Neuronal stem cell (in vitro differentiated cells): Measurements from ENCODE around the gene RNF146.
A peak's percentile ranks its signal among the peaks of the same experiment; 100 is the strongest.

Experiments
- DNase-seq: peaks from one replicate; pipeline ENCODE4 v3.0.0-alpha.2; 2013; ENCODE audit warnings: low spot score
- H2AFZ ChIP-seq: one replicate; pipeline ENCODE4 v1.6.1; 2013; ENCODE audit warnings: mild to moderate bottlenecking, low read length, inconsistent platforms
- H2AK5ac ChIP-seq: 2 replicates; pipeline ENCODE4 v1.6.1; 2013; ENCODE audit warnings: low read depth, mild to moderate bottlenecking, inconsistent platforms, low read length, moderate library complexity, mixed read lengths
- H2BK120ac ChIP-seq: 2 replicates; pipeline ENCODE4 v1.6.1; 2013; ENCODE audit warnings: low read depth, mild to moderate bottlenecking, inconsistent platforms, low read length, moderate library complexity, mixed read lengths
- H2BK12ac ChIP-seq: one replicate; pipeline ENCODE4 v1.6.1; 2013; ENCODE audit warnings: low read length, inconsistent platforms
- H2BK15ac ChIP-seq: 2 replicates; pipeline ENCODE4 v1.6.1; 2013; ENCODE audit warnings: mild to moderate bottlenecking, low read length, inconsistent platforms, mixed read lengths
- H2BK5ac ChIP-seq: one replicate; pipeline ENCODE4 v1.6.1; 2013; ENCODE audit warnings: inconsistent platforms, mild to moderate bottlenecking, low read length, moderate library complexity
- H3K14ac ChIP-seq: one replicate; pipeline ENCODE4 v1.6.1; 2013; ENCODE audit warnings: low read length, inconsistent platforms
- H3K18ac ChIP-seq: 2 replicates; pipeline ENCODE4 v1.6.1; 2013; ENCODE audit warnings: low read length, inconsistent platforms
- H3K23ac ChIP-seq: 2 replicates; pipeline ENCODE4 v1.6.1; 2013; ENCODE audit warnings: low read depth, mild to moderate bottlenecking, mixed read lengths, low read length, inconsistent platforms; ENCODE audit not compliant: poor library complexity
- H3K27ac ChIP-seq: replicated peaks from 3 replicates; pipeline ENCODE4 v1.5.1; 2013; ENCODE audit warnings: low read length, inconsistent platforms
- H3K27me3 ChIP-seq, 3 experiments: 2 replicates each; pipeline ENCODE4 v1.6.1; 2013; ENCODE audit warnings: low read length in 3 of 3, mild to moderate bottlenecking in 2 of 3, inconsistent platforms in 1 of 3, low read depth in 1 of 3, mixed read lengths in 1 of 3, moderate library complexity in 1 of 3; ENCODE audit not compliant: control insufficient read depth in 3 of 3, insufficient read depth in 3 of 3
- H3K36me3 ChIP-seq, 2 donors: replicated peaks in 1 of 2; 2 replicates each; pipeline ENCODE4 v1.6.1; 2013; ENCODE audit warnings: low read length in 2 of 2; ENCODE audit not compliant: control insufficient read depth in 2 of 2, insufficient read depth in 2 of 2
- H3K4ac ChIP-seq: 2 replicates; pipeline ENCODE4 v1.6.1; 2013; ENCODE audit warnings: inconsistent platforms, mild to moderate bottlenecking, low read length, moderate library complexity
- H3K4me1 ChIP-seq, 2 donors: 1 replicate in 1 of 2; 2 replicates in 1 of 2; pipeline ENCODE4 v1.6.1; 2013; ENCODE audit warnings: low read length in 2 of 2, low read depth in 1 of 2; ENCODE audit not compliant: control insufficient read depth in 2 of 2, insufficient read depth in 1 of 2
- H3K4me2 ChIP-seq: one replicate; pipeline ENCODE4 v1.6.1; 2013; ENCODE audit warnings: mild to moderate bottlenecking, low read length, inconsistent platforms; ENCODE audit not compliant: insufficient read depth, poor library complexity, severe bottlenecking
- H3K4me3 ChIP-seq, 2 donors: 2 replicates each; pipeline ENCODE4 v1.5.1; 2013; ENCODE audit warnings: low read length in 2 of 2, mild to moderate bottlenecking in 2 of 2, inconsistent platforms in 1 of 2, moderate library complexity in 1 of 2
- H3K79me1 ChIP-seq: one replicate; pipeline ENCODE4 v1.6.1; 2013; ENCODE audit warnings: low read depth, mild to moderate bottlenecking, inconsistent platforms, low read length, moderate library complexity
- H3K9ac ChIP-seq: one replicate; pipeline ENCODE4 v1.6.1; 2013; ENCODE audit warnings: mild to moderate bottlenecking, low read depth, low read length, inconsistent platforms; ENCODE audit not compliant: poor library complexity
- H3K9me3 ChIP-seq, 2 donors: replicated peaks in 1 of 2; 2 replicates each; pipeline versions ENCODE3 to v1.6.1; 2013; ENCODE audit warnings: low read length in 2 of 2, mild to moderate bottlenecking in 2 of 2, inconsistent platforms in 1 of 2, low read depth in 1 of 2, mixed read lengths in 1 of 2, moderate library complexity in 1 of 2; ENCODE audit not compliant: control insufficient read depth in 2 of 2, insufficient read depth in 1 of 2
- H4K8ac ChIP-seq: one replicate; pipeline ENCODE4 v1.6.1; 2013; ENCODE audit warnings: low read depth, mild to moderate bottlenecking, inconsistent platforms, low read length, moderate library complexity
- H4K91ac ChIP-seq: one replicate; pipeline ENCODE4 v1.6.1; 2013; ENCODE audit warnings: low read length, low read depth, mild to moderate bottlenecking, inconsistent platforms; ENCODE audit not compliant: poor library complexity
- whole genome bisulfite sequencing, 2 donors: extraction: QIAGEN DNeasy Blood & Tissue Kit; methylation state at CpG; one replicate each; pipeline ENCODE4 v1.1.7; 2013; ENCODE audit warnings: missing lambda C conversion rate in 2 of 2, mixed read lengths in 1 of 2; ENCODE audit not compliant: insufficient read length in 2 of 2, insufficient replicate concordance in 1 of 2; ENCODE audit errors: extremely low coverage in 2 of 2; 5-methylcytosine and 5-hydroxymethylcytosine counted together

Gene RNF146

DNA sequence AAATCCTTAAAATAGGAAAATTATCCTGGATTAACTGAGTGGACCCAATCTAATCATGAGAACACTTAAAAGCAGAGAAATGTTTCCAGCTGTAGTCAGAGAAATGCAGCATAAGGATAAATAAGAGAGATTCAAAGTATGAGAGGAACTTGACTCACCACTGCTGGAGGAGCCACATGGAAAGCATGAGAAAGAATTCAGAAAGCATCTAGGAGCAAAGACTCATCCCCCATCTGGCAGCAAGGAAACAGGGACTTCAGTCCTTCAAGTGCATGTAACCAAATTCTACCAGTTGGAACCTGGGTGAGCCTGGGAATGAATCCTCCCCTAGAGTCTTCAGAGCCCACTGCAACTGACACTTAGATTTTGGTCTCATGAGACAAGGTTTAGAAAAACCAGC is 33.7 kb downstream of the RNF146 start:
- Histone ChIP-seq H3K4me2 (peak overlapping the region; percentile 11), H2BK120ac (no peak overlapping the region), H3K9ac (no peak overlapping the region), H3K4me3 (no peak overlapping the region), H2BK5ac (no peak overlapping the region), H3K14ac (no peak overlapping the region), H2AFZ (no peak overlapping the region), H3K9me3 (peaks cover 0 to 19% of the 10 kb centered on the region in 2 donors), H3K27me3 (no peaks in the 10 kb centered on the region), H4K91ac (no peak overlapping the region), H3K27ac (no peak overlapping the region), H3K18ac (no peak overlapping the region), H3K36me3 (peaks cover 0 to 79% of the 10 kb centered on the region in 2 donors), H2AK5ac (no peak overlapping the region), H3K4ac (no peak overlapping the region), H2BK15ac (no peak overlapping the region), H3K79me1 (no peaks in the 10 kb centered on the region), H4K8ac (no peak overlapping the region), H2BK12ac (no peak overlapping the region), H3K23ac (no peak overlapping the region), H3K4me1 (no peaks in the 10 kb centered on the region)
- no peak for DNase-seq

DNA sequence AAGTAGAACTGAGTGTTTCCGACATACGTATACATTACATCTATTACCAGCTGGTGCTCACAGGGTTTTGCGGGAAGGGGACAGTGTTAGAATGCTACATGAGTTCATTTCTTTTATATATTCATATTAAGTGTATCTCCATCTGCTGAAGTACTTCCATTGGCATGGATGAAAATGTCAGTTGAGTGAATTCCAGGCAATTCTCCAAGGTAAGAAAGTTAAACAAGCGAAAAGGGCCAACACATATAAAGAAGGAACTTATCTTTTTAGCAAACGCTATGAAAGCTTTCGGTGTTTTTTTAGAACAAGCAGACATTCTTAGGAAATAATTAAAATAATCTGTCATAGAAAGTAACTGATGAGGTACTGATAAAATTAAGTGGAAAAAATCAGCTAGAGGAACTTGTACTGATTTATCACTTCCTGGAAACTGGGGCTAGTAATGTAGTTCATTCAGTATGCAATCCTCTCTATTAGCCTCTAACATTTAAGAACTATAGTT is 34.6 kb downstream of the RNF146 start:
- Histone ChIP-seq H3K4ac (no peak overlapping the region), H2AK5ac (no peak overlapping the region), H3K9ac (no peak overlapping the region), H2AFZ (no peak overlapping the region), H3K4me2 (no peak overlapping the region), H2BK12ac (no peak overlapping the region), H3K36me3 (peaks cover 0 to 79% of the 10 kb centered on the region in 2 donors), H2BK5ac (no peak overlapping the region), H3K4me1 (no peaks in the 10 kb centered on the region), H3K4me3 (no peak overlapping the region), H3K79me1 (no peaks in the 10 kb centered on the region), H2BK15ac (no peak overlapping the region), H4K91ac (no peak overlapping the region), H3K18ac (no peak overlapping the region), H3K27ac (no peak overlapping the region), H3K23ac (no peak overlapping the region), H3K14ac (no peak overlapping the region), H4K8ac (no peak overlapping the region), H3K27me3 (no peaks in the 10 kb centered on the region), H3K9me3 (peaks cover 0 to 26% of the 10 kb centered on the region in 2 donors), H2BK120ac (no peak overlapping the region)
- DNase-seq, result no peak
- WGBS, 2 donors, result no CpG with 5 or more reads among the region's 6 CpGs

- no peak overlapping the region for H2BK120ac ChIP-seq
- H2BK5ac ChIP-seq, result no peak overlapping the region
- H3K23ac ChIP-seq, result no peak overlapping the region
- no peak overlapping the region for H3K4me2 ChIP-seq
- H2AFZ ChIP-seq, result no peak overlapping the region
- no peak overlapping the region for H4K91ac ChIP-seq
- no peak overlapping the region for H3K9ac ChIP-seq
- H3K4me1 ChIP-seq, result no peaks in the 10 kb centered on the region
- no peaks in the 10 kb centered on the region for H3K79me1 ChIP-seq
- H3K36me3 ChIP-seq, result peaks cover 0 to 71% of the 10 kb centered on the region in 2 donors
- H3K27me3 ChIP-seq, result no peaks in the 10 kb centered on the region
- H4K8ac ChIP-seq, result no peak overlapping the region
- H3K14ac ChIP-seq, result no peak overlapping the region
- WGBS, 2 donors, result no CpG with 5 or more reads among the region's 6 CpGs
- H3K4ac ChIP-seq, result no peak overlapping the region
- no peak for DNase-seq
- H3K4me3 ChIP-seq, result no peak overlapping the region
- peaks cover 0 to 28% of the 10 kb centered on the region in 2 donors for H3K9me3 ChIP-seq
- no peak overlapping the region for H3K18ac ChIP-seq
- no peak overlapping the region for H2BK15ac ChIP-seq
- no peak overlapping the region for H2AK5ac ChIP-seq
- H2BK12ac ChIP-seq, result no peak overlapping the region
- no peak overlapping the region for H3K27ac ChIP-seq
Measured at GRCh38 chr6:127302728-127303660, 36.3 kb downstream of the RNF146 start.

DNA sequence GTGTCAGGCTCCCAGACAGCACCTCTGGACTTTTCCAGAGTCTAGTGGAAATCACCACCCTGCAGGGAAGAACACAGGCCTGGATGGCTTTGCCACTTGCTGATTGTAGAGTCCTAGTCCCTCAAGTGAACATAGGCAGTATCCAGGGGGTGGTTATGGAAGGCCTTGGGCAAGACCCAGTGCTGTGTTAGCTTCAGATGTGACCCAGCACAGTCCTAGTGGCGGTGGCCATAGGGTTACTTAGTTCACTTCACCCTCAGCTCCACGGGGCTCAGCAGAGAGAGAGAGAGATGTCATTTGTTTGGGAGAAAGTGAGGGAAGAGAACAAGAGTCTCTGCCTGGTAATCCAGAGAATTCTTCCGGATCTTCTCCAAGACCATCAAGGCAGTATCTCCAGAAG is 37.3 kb downstream of the RNF146 start:
- Histone ChIP-seq H3K79me1 (no peaks in the 10 kb centered on the region), H2BK120ac (no peak overlapping the region), H2AFZ (no peak overlapping the region), H3K4ac (no peak overlapping the region), H3K9me3 (peaks cover 0 to 25% of the 10 kb centered on the region in 2 donors), H2BK12ac (no peak overlapping the region), H3K14ac (no peak overlapping the region), H3K4me1 (no peaks in the 10 kb centered on the region), H3K4me2 (no peak overlapping the region), H2BK15ac (no peak overlapping the region), H3K27ac (no peak overlapping the region), H4K91ac (no peak overlapping the region), H3K18ac (no peak overlapping the region), H3K9ac (no peak overlapping the region), H3K27me3 (no peaks in the 10 kb centered on the region), H3K36me3 (peaks cover 0 to 63% of the 10 kb centered on the region in 2 donors), H4K8ac (no peak overlapping the region), H3K23ac (no peak overlapping the region), H2AK5ac (no peak overlapping the region), H3K4me3 (no peak overlapping the region), H2BK5ac (no peak overlapping the region)
- no CpG with 5 or more reads among the region's 3 CpGs for WGBS, 2 donors
- DNase-seq, result no peak
